ENCODE results near the gene PLIN4. TPM values are rescaled to one million over a fixed set of nuclear protein-coding genes. Genes with fewer than 3 reads are reported as not detected.

The PLIN4 gene
- total and polyA plus RNA-seq, 10 donors = 0.27 to 10.2 (median 2.1) TPM

GRCh38 chr19:4453232-4454179 lies 64.8 kb downstream of the PLIN4 start:
- DNase-seq = no peak

GRCh38 chr19:4452230-4452990 lies 65.9 kb downstream of the PLIN4 start:
- no peak for DNase-seq
- 81 to 94% (median 90%) methylated on average over 15 to 24 of the region's 24 CpGs for WGBS, 5 donors

More at GRCh38 chr19:4453232-4454179, 64.8 kb downstream of the PLIN4 start:
- WGBS, 5 donors = 80 to 94% (median 81%) methylated on average over 21 to 34 of the region's 34 CpGs
- no peak for TF ChIP-seq POLR2A (IDR thresholded peaks at IDR 0.05)
- TF ChIP-seq POLR2AphosphoS5 (IDR thresholded peaks at IDR 0.05) = peak; percentile 8 to 56 (median 15)
- H3K4me3 ChIP-seq = no peak overlapping the region
- H3K27ac ChIP-seq = no peak overlapping the region
- H3K4me1 ChIP-seq = peaks cover 0 to 38% (median 29%) of the 10 kb centered on the region in 6 donors
- H3K9me3 ChIP-seq = no peaks in the 10 kb centered on the region
- no peaks in the 10 kb centered on the region for H3K27me3 ChIP-seq (replicated peaks in 1 of 7)
- intact Hi-C loops (cut with DNase I; ENCODE audit: low total_unique reads) = no loop called here
- H3K36me3 ChIP-seq = peaks cover 5 to 70% (median 56%) of the 10 kb centered on the region in 6 donors

More at GRCh38 chr19:4452230-4452990, 65.9 kb downstream of the PLIN4 start:
- TF ChIP-seq POLR2AphosphoS5 (IDR thresholded peaks at IDR 0.05) (peak in 1 of 3 donors; percentile 42), POLR2A (IDR thresholded peaks at IDR 0.05) (no peak)
- Histone ChIP-seq H3K9me3 (no peaks in the 10 kb centered on the region), H3K36me3 (peaks cover 9 to 81% (median 67%) of the 10 kb centered on the region in 6 donors), H3K27ac (no peak overlapping the region), H3K4me3 (no peak overlapping the region), H3K4me1 (peaks cover 0 to 31% (median 23%) of the 10 kb centered on the region in 6 donors), H3K27me3 (replicated peaks in 1 of 7) (no peaks in the 10 kb centered on the region)
- intact Hi-C loops (cut with DNase I; ENCODE audit: low total_unique reads) = no loop called here

Other genes with a start within 250 kb of the PLIN4 start
- gene SHD, start 239.2 kb downstream of the PLIN4 start, total RNA-seq = 1 to 10 TPM in 2 of 7 donors, not detected in 5; 1.2 to 3.9 TPM
- under 1 TPM in 2 of 3 donors, not detected in 1; 0.05 to 0.41 TPM for gene SHD, start 239.2 kb downstream of the PLIN4 start, polyA plus RNA-seq
- 1 to 10 TPM; 1.6 to 5.0 (median 3.8) TPM for gene TMIGD2, start 216.1 kb downstream of the PLIN4 start, total RNA-seq
- 1 to 10 TPM; 3.1 to 6.1 (median 4.5) TPM for gene TMIGD2, start 216.1 kb downstream of the PLIN4 start, polyA plus RNA-seq
- 1 to 10 TPM in 6 of 7 donors, under 1 TPM in 1; 0.80 to 6.6 (median 2.0) TPM for gene FSD1, start 213.9 kb downstream of the PLIN4 start, total RNA-seq
- 1 to 10 TPM; 2.3 to 3.0 (median 2.5) TPM for gene FSD1, start 213.9 kb downstream of the PLIN4 start, polyA plus RNA-seq
- gene STAP2, start 179.7 kb downstream of the PLIN4 start, total RNA-seq = 1 to 10 TPM in 4 of 7 donors, under 1 TPM in 2, not detected in 1; 0.79 to 5.1 (median 1.6) TPM
- 1 to 10 TPM; 2.1 to 2.9 (median 2.5) TPM for gene STAP2, start 179.7 kb downstream of the PLIN4 start, polyA plus RNA-seq
- 10 to 100 TPM in 4 of 7 donors, 1 to 10 TPM in 3; 6.4 to 24.2 (median 13.8) TPM for gene MPND, start 174.9 kb downstream of the PLIN4 start, total RNA-seq
- gene MPND, start 174.9 kb downstream of the PLIN4 start, polyA plus RNA-seq = 10 to 100 TPM; 17.1 to 24.0 (median 17.9) TPM
- 10 to 100 TPM; 37.2 to 77.4 (median 66.2) TPM for gene SH3GL1, start 117.9 kb downstream of the PLIN4 start, total RNA-seq
- gene SH3GL1, start 117.9 kb downstream of the PLIN4 start, polyA plus RNA-seq = 10 to 100 TPM; 26.1 to 44.0 (median 31.3) TPM
- gene CHAF1A, start 115.8 kb downstream of the PLIN4 start, total RNA-seq = 10 to 100 TPM in 5 of 7 donors, 1 to 10 TPM in 2; 9.4 to 17.9 (median 10.6) TPM
- gene CHAF1A, start 115.8 kb downstream of the PLIN4 start, polyA plus RNA-seq = 1 to 10 TPM; 3.8 to 7.4 (median 5.7) TPM
- gene UBXN6, start 60.7 kb downstream of the PLIN4 start, total RNA-seq = 100 to 1,000 TPM in 2 of 7 donors, 10 to 100 TPM in 5; 72.3 to 132 (median 89.8) TPM
- 100 to 1,000 TPM in 2 of 3 donors, 10 to 100 TPM in 1; 76.4 to 146 (median 123) TPM for gene UBXN6, start 60.7 kb downstream of the PLIN4 start, polyA plus RNA-seq
- gene HDGFL2, start 46.2 kb downstream of the PLIN4 start, total RNA-seq = 10 to 100 TPM; 23.2 to 39.7 (median 29.4) TPM
- gene HDGFL2, start 46.2 kb downstream of the PLIN4 start, polyA plus RNA-seq = 100 to 1,000 TPM in 1 of 3 donors, 10 to 100 TPM in 2; 25.3 to 136 (median 26.0) TPM
- gene PLIN5, start 16.7 kb upstream of the PLIN4 start, total RNA-seq = 10 to 100 TPM in 4 of 7 donors, 1 to 10 TPM in 3; 2.4 to 18.4 (median 15.1) TPM
- gene PLIN5, start 16.7 kb upstream of the PLIN4 start, polyA plus RNA-seq = 1 to 10 TPM in 2 of 3 donors, under 1 TPM in 1; 0.82 to 2.2 (median 2.1) TPM
- gene LRG1, start 21.6 kb upstream of the PLIN4 start, total RNA-seq = 10 to 100 TPM in 6 of 7 donors, 1 to 10 TPM in 1; 9.6 to 54.0 (median 15.8) TPM
- gene LRG1, start 21.6 kb upstream of the PLIN4 start, polyA plus RNA-seq = 1 to 10 TPM; 1.7 to 5.6 (median 2.3) TPM
- gene SEMA6B, start 41.2 kb upstream of the PLIN4 start, total RNA-seq = 10 to 100 TPM; 20.7 to 85.0 (median 55.6) TPM
- 10 to 100 TPM in 2 of 3 donors, 1 to 10 TPM in 1; 5.5 to 24.6 (median 11.2) TPM for gene SEMA6B, start 41.2 kb upstream of the PLIN4 start, polyA plus RNA-seq
- 10 to 100 TPM; 21.6 to 39.8 (median 27.5) TPM for gene TNFAIP8L1, start 121.0 kb upstream of the PLIN4 start, total RNA-seq
- gene TNFAIP8L1, start 121.0 kb upstream of the PLIN4 start, polyA plus RNA-seq = 10 to 100 TPM; 12.5 to 36.7 (median 13.8) TPM
- gene MYDGF, start 151.9 kb upstream of the PLIN4 start, total RNA-seq = 100 to 1,000 TPM in 1 of 7 donors, 10 to 100 TPM in 6; 39.7 to 100 (median 66.3) TPM
- gene MYDGF, start 151.9 kb upstream of the PLIN4 start, polyA plus RNA-seq = 10 to 100 TPM; 39.0 to 72.5 (median 62.6) TPM
- 10 to 100 TPM; 47.4 to 89.9 (median 69.7) TPM for gene DPP9, start 205.4 kb upstream of the PLIN4 start, total RNA-seq
- 10 to 100 TPM; 22.8 to 44.8 (median 28.8) TPM for gene DPP9, start 205.4 kb upstream of the PLIN4 start, polyA plus RNA-seq